Inflammatory macrophage (primary cell): ENCODE results near the gene NPEPL1.

Source experiments
- DNase-seq, 2 donors: peaks; one replicate each; pipeline ENCODE4 v3.0.0-alpha.2; 2020 to 2022

The NPEPL1 gene

DNA sequence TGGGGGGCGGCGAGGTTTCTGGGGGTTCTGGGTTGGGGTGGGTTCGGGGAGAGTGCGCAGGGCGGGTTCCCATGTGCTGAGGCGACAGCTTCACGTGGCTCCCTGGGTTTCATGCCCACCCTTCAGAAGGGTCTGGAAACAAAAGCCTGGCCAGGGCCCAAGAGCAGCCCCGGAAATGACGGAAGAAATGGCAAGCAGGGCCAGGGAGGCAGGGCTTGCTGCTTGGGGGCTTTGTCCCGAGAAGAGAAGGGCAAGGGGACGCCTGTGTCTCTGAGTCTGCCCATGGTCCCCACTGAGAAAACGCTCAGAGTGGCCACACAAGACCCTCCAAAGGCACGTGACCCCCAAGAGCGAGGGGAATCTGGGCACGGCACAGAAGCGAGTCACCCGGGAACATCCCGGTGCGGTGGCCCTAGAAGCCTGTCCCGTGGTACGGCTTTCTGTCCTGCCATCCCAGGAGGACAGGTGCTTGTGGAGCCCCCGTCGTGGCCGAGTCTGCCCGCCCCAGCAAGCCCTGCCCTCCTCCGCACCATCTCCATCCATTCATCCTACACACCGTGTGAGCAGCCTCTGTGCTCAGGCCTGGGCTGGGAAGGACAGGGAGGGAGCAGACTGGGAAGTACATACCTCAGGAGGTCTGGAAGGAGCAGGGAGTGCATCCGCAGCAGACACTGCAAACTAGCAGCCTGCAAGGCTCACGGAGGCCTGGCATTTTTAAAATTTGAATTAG lies 9.0 kb downstream of the NPEPL1 start:
- no peak for DNase-seq

DNA sequence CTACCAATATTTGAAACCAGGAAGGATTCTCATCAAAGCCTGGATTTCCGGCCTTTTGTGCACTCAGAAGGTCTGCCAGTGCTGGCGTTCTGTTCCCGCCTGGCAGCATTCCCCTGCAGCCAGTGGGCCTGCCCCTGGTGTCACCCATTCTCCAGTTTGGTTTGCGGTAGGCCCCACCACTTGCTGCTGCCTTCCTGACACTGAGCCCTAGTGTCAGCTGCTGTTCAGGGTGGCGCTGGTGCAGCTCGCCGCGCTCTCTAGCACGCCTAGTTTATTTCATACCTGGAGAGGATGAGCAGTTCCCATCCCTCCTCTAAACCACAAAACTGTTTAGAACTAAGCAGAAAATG lies 9.5 kb downstream of the NPEPL1 start:
- DNase-seq, result no peak

DNA sequence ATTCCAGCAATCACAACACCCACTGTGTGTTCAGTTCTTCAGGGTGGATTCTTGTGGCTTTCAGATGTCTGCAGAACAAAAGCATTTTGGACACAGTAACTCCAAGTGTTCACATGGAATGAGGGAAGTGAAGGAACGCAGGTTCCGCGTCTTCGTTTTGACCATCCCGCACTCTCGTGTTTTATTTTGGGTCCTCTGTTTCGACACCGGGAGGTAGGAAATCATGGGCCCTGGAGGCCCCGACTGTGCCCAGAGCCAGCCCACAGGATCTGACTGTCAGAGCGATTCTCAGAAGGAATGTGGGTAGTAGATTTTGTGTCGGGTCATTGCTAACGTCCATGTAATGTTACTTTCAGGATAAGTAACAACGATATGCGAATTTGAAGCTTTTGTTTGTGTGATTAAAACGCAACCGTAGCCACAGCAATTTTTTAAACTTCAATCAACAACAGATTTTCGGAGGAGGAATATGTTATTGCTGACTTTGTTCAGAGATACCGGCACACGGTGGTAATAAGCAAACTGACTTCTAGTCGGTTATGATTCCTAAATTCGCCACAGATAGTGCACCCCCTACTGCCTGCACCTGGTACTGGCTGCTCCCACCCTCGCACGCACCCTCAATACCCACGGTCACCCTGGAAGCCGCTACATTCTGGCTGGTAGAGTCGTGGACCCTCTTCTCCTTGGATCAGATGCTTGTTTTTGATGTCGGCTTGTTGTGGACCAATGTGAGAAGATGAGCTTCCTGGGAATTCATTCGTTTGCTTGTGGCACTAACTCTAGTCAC lies 10.5 kb downstream of the NPEPL1 start:
- DNase-seq, result no peak

DNA sequence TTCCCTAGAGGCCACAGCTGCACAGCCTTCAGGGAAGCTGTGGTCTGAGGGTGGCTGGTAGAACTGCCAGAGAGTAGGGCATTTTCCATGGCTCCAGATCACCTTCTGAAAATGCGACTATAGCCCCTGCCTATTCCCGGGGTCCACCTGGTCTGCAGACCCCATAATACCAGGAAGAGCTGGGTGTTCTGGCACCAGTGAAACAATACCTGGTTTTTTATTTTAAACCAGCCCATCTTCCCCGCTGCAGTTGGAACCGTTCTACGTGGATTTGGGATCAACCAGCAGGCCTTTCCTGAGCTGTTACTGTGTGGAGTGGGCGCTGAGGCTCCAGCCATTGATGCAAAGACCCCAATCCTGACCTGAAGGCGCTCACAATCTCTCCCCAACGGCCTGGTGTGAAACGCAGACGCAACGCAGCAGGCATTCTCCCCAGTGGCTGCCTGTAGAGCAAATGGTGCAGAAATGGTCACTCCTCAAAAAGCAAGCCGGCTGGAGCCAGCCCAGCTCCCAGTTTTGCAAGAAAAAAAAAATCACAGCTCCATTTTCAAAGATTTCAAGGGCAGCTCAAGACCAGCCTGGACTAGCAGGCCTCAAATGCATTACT lies 11.3 kb downstream of the NPEPL1 start:
- DNase-seq, result no peak

DNA sequence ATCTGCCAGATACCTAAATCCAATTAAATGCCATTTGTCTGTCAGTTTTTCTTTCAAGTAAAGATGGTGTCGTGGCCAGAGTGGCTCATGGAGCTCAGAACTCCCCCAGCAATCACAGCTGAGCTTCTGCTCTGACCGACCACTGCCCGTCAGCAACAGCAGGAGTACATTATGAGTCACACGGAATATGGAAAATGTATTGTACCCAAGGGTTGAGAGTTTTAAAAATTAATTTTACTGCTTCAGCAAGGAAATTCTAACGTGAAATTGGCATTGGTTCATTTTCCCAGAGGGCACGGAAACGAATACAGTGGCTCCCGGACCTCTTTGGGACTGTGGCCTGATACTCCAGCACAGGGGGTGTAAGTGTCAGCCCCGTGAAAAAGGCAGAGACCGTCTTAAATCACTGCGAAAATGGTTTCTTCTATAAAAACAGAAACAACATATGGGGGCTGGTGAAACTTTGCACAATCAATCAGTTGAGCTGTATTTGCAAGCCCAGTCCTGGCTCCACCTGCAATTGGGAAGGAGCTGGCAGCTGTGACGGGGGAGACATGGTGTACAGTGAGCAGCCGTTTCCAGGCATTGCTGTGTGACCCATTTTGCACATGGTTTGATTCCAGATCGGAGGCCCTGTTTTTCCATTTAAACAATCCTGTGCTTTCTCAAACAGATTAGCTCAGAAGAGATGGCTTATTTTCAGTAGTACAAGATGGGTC lies 12.8 kb downstream of the NPEPL1 start:
- no peak for DNase-seq

DNA sequence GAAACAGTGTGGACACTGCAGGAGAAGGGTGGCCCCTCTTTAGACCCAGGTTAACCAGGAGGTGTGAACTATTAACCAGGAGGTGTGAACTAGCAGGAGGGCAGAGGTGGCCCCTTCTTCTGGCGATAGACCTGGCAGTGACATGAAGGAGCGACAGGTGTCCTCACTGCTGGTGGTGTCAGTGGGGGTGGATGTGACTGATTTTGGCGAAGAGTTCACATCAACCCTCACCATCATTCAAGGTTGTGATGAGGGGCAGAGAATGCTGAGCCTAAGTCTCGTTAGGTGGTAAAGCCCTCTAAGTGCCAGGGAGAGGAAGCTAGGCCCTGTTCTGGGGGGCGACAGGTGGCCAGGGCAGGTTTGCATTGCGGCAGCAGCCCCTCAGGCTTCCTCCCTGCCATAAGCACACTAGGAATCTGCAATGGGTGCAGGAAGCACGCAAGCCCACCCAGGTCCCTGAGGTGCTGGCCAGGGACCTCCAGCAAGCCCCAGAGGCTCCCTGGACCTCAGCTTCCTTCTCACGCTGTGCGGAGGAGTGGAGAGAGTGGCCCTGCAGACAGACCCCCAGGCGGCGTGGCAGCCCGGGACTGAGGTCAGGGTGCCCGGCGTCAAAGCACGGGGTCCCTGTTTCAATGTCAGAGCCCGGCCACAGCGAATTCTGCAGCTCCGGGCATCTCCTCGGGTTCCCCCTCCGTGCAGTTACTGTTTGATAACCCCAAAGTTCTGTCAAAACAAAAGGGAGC lies 13.7 kb downstream of the NPEPL1 start:
- DNase-seq, result no peak

DNA sequence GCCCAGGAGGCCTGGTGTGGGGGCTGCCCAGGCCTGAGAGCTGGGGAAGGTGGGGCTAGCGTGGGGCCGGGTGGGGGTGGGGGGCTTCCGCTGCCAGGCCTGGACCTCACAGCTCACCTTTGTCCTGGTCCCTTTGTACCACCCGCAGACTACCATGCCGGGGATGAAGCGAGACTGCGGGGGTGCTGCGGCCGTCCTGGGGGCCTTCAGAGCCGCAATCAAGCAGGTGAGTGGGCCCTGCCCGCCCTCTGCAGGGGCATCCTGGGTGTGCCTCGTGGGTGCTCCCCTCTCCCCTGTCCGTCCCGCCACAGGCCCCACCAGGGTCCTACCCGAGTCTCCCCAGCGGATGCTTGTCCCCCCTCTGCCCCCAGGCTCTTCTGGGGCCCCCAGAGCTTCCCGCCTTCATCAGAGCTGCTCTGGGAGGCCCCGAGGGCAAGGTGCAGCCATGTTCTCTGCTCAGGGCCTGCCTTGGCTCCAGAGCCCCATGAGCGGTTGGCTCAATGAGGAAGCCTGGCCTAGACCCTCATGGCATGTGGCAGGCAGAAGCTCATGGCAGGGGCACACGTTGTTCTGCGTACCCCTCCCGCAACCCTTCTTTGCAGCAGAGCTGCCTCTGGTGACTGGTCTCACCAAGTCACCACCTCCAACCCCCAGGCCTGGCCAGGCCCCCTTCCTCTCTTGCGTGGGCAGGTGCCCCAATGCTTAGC lies 14.5 kb downstream of the NPEPL1 start:
- no peak for DNase-seq

DNA sequence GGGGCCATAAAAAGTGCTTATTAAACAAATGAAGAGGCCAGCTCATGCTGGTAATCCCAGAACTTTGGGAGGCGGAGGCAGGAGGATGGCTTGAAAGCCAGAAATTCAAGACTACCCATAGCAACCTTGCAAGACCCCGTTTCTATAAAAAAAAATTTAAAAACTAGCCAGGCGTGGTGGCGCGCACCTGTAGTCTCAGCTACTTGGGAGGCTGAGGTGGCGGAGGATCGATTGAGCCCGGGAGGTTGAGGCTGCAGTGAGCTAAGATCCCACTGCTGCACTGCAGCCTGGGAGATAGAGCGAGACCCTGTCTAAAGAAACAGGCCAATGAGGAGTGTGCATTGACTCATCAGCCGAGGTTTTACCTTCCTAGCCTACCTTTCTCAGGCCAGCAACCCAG lies 15.2 kb downstream of the NPEPL1 start:
- no peak for DNase-seq

DNA sequence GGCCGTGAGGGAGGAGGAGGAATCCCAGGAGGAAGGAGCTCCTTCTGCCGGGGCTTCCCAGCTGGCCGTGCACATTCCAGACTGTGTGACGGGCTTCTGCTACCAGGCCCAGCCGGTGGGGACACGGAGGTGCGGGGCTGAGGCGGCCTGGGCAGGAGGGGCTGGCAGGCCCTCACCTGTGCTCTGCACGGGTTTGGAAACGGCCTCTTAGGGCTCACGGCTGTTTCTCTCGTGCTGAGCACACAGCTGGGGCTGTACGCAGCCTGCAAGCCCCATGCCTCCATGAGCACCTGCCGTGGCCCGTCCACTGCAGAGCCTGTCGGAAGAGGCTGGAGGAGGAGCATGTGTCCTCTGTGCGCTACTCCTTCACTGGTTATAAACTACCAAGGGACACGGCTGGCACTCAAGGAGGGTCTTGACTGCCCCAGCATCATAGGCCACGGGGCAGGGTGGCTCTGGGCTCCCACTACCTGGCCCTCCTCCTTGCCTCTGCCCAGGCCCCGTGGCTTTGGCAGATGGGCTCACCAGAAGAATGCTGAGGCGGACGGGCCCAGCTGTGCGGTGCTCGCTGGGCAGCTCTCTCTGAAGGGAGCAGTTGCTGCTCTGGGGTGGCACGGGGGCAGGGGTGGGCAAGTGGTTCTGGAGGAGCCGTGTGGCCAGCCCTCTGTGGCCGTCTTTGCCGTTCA lies 15.8 kb downstream of the NPEPL1 start:
- DNase-seq, result no peak

DNA sequence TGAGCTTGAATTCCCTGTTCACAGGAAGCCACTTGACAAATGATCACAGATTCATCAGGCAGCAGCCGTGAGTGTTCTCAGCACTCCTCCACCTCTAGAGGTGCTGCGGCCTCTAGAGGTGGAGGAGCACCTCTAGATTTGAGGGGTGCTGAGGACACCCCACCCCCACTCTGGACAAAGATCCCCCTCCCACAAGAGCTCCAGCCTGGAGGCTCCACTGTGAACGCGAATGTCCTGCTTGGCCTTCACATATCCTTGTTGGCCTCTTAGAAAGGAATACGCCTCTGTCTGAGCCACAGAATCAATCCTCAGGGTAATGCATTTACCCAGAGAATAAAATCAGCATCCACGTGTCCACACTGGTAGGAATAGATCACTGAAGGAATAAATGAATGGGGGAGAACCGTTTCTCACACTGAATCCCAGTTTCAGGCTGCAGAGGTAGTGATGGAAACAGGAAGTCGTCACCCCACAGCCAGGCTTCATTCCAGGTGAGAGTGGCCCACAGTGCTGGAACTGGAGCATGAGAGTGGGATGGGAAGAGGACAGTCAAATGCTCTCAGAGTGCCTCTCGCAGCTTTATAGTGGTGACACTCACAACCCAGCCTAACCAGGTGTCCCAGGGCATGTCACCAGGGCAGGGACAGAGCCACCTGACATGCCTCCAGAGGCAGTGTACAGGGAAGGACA lies 16.6 kb downstream of the NPEPL1 start:
- no peak for DNase-seq

DNA sequence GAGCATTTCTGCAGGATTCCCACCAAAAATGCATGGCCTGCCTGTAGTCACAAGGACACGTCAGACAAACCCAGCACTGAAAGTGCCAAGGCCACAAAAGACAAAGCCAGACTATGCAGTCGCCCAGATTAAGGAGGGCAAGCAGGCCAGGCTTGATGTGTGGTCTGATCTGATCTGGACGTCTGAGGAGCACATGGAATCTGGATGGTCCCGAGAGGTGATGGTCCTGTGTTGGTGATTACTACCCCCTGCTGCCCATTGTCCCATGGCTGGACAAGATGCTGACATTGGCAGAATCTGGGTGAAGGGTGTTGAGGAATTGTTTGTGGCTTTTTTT lies 17.1 kb downstream of the NPEPL1 start:
- DNase-seq, result no peak

DNA sequence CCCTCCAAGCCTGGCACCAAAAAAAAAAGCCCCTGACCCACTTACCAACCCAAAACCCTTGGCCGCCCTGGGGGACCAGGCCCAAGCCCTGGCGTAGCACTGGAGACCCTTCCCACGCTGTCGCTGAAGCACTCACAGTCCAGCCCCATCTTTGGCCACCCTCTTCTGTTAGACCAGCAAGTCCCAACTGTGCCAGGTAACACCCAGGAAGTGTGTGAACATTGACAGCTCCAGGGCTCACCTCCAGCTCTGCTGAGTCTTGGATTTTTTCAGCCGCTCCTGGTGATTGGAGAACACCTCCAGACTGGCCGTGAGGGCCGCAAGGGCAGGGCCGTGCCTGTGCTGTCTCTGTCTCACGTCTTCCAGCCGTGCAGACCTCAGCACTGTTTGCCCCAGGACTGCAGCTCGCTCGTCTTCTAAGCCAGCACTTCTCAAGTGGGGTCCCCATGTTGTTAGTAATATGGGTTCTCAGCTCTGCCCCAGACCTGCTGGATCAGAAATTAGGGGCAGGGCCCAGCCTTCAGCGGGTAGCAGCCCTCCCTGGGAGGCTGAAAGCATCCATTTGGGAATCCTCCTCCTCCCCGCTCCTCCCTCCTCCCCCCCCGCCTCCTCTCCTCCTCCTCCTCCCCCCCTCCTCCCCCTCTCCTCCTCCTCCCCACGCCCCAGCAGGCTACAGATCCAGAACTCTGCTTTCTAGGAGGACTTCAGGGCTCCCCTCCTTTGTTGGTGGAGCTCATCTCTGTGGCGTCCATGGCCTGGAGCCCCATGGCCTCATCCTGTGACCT lies 18.1 kb downstream of the NPEPL1 start:
- no peak for DNase-seq

DNA sequence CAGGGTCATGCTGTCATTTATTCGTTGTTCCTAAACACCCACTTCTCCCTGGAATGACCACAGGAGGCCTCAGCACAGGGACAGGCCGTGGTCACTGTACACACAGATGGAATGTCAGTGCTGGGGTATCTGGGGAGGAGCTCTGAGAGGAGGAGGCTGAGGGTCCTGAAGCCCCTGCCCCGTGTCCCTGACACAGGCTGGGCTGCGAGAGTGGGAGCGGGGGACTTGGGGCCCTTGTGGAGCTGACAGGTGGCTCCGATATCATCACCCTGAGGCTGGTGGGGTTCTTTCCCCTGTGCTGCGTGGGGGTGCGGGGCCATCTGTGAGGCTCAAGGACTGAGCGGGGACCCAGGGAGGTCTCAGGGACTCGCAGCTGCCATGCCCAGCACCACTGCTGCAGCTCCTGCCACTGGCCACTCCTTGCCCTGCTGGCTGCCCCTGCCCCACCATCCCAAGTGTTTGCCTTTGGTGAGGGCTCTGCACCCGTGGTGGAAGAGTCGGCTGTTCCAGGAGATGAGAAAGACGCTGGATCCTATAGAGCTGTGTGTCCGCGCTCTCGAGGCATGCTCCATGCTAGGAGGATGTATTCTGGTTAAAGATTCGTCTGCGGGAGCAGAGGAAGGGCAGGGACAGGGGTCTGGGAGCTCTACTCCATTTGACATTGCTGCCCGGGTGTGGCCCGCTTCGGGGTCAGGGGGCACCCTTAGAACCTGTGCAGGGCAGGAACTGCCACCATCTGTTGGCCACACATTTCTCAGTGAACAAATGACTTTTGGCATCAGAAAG lies 18.9 kb downstream of the NPEPL1 start:
- DNase-seq, result peak in 1 of 2 donors; percentile 43

DNA sequence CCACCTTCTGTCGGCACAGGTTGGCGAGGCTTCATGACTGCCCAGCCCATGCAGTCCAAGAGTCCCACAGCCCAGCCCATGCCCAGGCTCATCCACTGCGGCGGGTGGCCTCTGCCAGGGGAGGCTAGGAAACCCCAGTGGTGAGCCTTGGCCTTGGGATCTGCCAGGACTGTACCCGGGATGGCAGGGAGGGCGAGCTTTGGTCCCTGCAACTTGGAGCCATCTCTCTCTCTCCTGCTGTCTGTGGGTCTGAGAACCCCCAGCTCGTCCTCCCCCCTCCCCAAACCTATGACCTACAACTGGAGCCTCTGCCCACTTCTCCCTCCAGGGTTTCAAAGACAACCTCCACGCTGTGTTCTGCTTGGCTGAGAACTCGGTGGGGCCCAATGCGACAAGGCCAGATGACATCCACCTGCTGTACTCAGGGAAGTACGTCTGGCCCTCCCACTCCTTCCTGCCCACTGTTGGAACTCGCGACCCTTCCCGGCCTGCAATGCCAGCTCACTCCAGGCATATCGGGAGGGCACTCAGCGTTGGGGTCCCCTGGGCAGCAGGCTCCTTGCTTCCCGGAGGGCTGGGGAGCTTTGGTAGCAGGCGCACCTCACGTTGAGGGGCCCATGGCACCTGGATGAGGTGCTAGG lies 19.7 kb downstream of the NPEPL1 start:
- no peak for DNase-seq

DNA sequence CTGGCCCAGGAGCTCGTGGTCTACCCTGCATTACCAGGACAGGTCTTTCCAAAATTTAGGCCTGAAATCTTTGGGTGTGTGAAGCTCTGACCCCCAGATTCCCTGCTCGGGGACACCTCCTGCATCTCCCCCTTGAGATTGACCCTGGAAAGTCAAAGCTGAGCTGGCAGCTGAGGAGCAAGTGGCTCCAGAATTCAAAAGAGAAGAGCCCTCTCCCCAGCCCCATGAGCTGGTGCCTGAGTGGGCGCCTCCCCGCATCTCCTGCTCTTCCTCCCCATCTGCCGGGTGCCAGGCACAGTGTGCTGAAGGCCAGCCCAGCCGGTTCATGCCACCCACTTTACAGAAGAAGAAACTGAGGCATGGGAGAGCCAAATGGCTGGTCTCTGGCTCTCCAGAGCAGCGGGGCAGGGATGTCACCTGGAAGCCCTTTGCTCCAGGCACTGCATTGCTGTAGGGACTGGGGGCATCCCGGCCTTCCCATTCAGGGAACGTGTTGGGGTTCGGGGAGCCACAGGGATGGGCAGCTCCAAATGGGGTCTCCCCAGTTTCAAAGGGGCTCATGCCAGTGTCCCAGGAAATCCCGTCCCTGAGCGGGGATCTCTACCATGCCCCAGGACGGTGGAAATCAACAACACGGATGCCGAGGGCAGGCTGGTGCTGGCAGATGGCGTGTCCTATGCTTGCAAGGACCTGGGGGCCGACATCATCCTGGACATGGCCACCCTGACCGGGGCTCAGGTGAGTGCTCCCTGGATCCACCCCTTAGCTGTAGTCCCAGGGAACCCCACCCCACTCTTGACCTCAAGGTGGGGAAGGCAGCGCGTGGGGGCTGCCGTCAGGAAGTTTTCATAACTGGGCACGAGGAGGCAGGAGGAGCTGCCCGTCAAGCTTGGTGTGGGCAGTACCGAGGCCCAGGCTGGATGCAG lies 20.5 kb downstream of the NPEPL1 start:
- no peak for DNase-seq

DNA sequence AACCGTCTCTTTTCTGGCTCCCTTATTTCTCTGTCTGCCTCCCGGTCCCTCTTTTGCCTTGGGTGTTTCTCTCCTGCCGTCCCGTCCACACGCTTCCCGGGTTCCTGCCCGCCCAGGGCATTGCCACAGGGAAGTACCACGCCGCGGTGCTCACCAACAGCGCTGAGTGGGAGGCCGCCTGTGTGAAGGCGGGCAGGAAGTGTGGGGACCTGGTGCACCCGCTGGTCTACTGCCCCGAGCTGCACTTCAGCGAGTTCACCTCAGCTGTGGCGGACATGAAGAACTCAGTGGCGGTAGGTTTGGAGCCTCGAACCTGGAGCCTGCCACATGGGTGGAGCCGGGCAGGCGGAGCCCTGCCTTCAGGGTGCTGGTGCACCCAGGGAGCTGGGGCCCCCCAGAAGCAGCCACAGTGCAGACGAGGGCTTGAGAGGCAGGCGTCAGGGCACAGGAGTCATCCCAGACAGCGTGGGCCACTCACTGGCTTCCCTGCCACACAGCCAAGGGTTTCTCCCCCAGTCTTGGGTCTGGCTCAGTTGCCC lies 21.3 kb downstream of the NPEPL1 start:
- no peak for DNase-seq

DNA sequence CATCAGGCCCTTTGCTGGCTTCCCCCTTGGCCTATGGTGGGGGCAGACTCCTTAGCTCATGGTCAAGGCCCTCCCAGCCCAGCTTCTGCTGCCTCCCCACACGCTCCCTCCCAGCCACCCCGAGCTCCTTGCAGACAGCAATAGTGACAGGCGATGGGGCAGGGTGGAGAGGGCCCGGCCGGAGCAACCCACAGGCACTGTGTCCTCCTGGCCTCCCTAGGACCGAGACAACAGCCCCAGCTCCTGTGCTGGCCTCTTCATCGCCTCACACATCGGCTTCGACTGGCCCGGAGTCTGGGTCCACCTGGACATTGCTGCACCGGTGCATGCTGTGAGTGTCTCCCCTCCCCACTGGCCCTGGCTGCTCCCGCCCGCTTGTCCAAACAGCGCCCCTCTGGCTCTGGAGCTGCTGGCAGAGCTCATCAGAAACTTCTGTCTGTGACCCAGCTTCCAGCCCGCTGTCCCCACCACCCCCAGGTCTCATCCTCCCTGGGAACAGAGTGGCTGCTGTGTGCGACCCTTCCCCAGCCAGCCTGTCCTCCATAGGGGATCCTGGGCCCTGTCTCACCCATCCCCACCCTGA lies 21.8 kb downstream of the NPEPL1 start:
- no peak for DNase-seq
